GM12864 (cell line): Measurements from ENCODE around the gene SCGB1D2.

Experiments used
- DNase-seq: peaks from one replicate; pipeline ENCODE4 v3.0.0-alpha.2; 2011; ENCODE audit warnings: low read depth
- H3K4me3 ChIP-seq: 2 replicates; pipeline ENCODE4 v1.5.1; 2011; ENCODE audit warnings: mild to moderate bottlenecking, low read depth, low read length, control low read depth
- CTCF ChIP-seq: IDR thresholded peaks from 2 replicates; pipeline ENCODE4 v1.5.1; 2011; ENCODE audit warnings: low read depth, mild to moderate bottlenecking, moderate library complexity, low read length, control low read depth, inconsistent platforms; ENCODE audit errors: missing control alignments

SCGB1D2 gene

GRCh38 chr11:62236187-62236586, 5.9 kb upstream of the SCGB1D2 start:
- H3K4me3 ChIP-seq, result no peak overlapping the region
- DNase-seq, result no peak
- TF ChIP-seq CTCF, result no peak

- no peak overlapping the region for H3K4me3 ChIP-seq
- no peak for DNase-seq
- no peak for TF ChIP-seq CTCF
Observed at GRCh38 chr11:62237499-62237898, 4.5 kb upstream of the SCGB1D2 start.

GRCh38 chr11:62238151-62238550, 3.9 kb upstream of the SCGB1D2 start:
- no peak for DNase-seq
- TF ChIP-seq CTCF, result no peak
- H3K4me3 ChIP-seq, result no peak overlapping the region

GRCh38 chr11:62241095-62241494, 944 bp upstream of the SCGB1D2 start:
- DNase-seq, result no peak
- TF ChIP-seq CTCF, result no peak
- H3K4me3 ChIP-seq, result no peak overlapping the region

- H3K4me3 ChIP-seq, result no peak overlapping the region
- DNase-seq, result no peak
- peak; percentile 34 for TF ChIP-seq CTCF
Observed at GRCh38 chr11:62245271-62245753, 3.3 kb downstream of the SCGB1D2 start.

- no peak for DNase-seq
- TF ChIP-seq CTCF, result no peak
- H3K4me3 ChIP-seq, result no peak overlapping the region
Observed at GRCh38 chr11:62251698-62252097, 9.7 kb downstream of the SCGB1D2 start.

- H3K4me3 ChIP-seq, result no peak overlapping the region
- DNase-seq, result no peak
- TF ChIP-seq CTCF, result no peak
Observed at GRCh38 chr11:62253999-62254542, 12.0 kb downstream of the SCGB1D2 start.
